Stomach (tissue), 9 donors: Measurements from ENCODE around the gene ARHGAP35. TPM values are rescaled to one million over a fixed set of nuclear protein-coding genes. Genes with fewer than 3 reads are reported as not detected.
"Not testable (repeated sequence)": the region's sequence is repeated elsewhere in the genome, so short reads cannot be mapped to it uniquely, and the experiment has no call there.

Experiments used
- DNase-seq, 2 donors: peaks; one replicate each; pipeline versions ENCODE4 v3.0.0 to v3.0.0-alpha.2; 2013 to 2019
- H3K27ac ChIP-seq, 5 donors: fragments of 200-600 bp in 4 of 5; sonication (generic) in 4 of 5; one replicate each; pipeline ENCODE4 v1.5.1; 2013 to 2019; ENCODE audit warnings: mild to moderate bottlenecking in 1 of 5, moderate library complexity in 1 of 5
- H3K27me3 ChIP-seq, 3 donors: fragments of 200-600 bp; sonication (generic); one replicate each; pipeline ENCODE4 v1.5.1; 2017 to 2019; ENCODE audit warnings: mixed run types in 1 of 3
- H3K36me3 ChIP-seq, 4 donors: fragments of 200-600 bp; sonication (generic); 1 replicate in 3 of 4; 2 replicates in 1 of 4; pipeline ENCODE4 v1.5.1; 2016 to 2019
- H3K4me1 ChIP-seq, 4 donors: fragments of 200-600 bp; sonication (generic); one replicate each; pipeline ENCODE4 v1.5.1; 2016 to 2019
- H3K4me3 ChIP-seq, 4 donors: fragments of 200-600 bp; sonication (generic) in 3 of 4; one replicate each; pipeline ENCODE4 v1.5.1; 2016 to 2019; ENCODE audit warnings: mild to moderate bottlenecking in 1 of 4
- H3K9me3 ChIP-seq, 4 donors: fragments of 200-600 bp; sonication (generic); one replicate each; pipeline ENCODE4 v1.5.1; 2016 to 2019
- CTCF ChIP-seq, 7 experiments: fragments of 450-650 bp in 4 of 7; fragments of 200-600 bp in 3 of 7; sonication (generic) in 3 of 7; IDR thresholded peaks; one replicate each; pipeline ENCODE4 v1.5.1; 2016 to 2019; ENCODE audit warnings: antibody characterized with exemption in 7 of 7, control low read depth in 2 of 7, mild to moderate bottlenecking in 1 of 7
- EP300 ChIP-seq: sonication (generic); formaldehyde crosslinking; IDR thresholded peaks from one replicate; pipeline ENCODE4 v1.6.1; 2017; ENCODE audit warnings: antibody characterized with exemption
- POLR2A ChIP-seq, 4 donors: fragments of 450-650 bp; IDR thresholded peaks; one replicate each; pipeline ENCODE4 v1.6.1; 2016; ENCODE audit warnings: antibody characterized with exemption in 4 of 4, control low read depth in 2 of 4, mild to moderate bottlenecking in 1 of 4, moderate library complexity in 1 of 4
- POLR2AphosphoS5 ChIP-seq, 3 donors: sonication (generic); formaldehyde crosslinking; IDR thresholded peaks; one replicate each; pipeline ENCODE4 v1.6.1; 2016; ENCODE audit warnings: antibody characterized with exemption in 3 of 3
- WGBS, 5 donors: extraction: QIAGEN DNeasy Blood & Tissue Kit in 3 of 5; methylation state at CpG; one replicate each; pipeline versions ENCODE4 v1.1.5 to v1.1.7; 2013 to 2018; 5-methylcytosine and 5-hydroxymethylcytosine counted together
- intact Hi-C: fragments of 100-400 bp; cut with DNase I; formaldehyde crosslinking; loops from one replicate; pipeline ENCODE4 v1.15.1; 2023; ENCODE audit warnings: low total_unique reads
- polyA plus RNA-seq, 3 donors: library from polyadenylated mRNA; stranded (reverse); fragments of 200-250 nt; gene quantifications; one replicate each; pipeline ENCODE4 v1.2.3, GENCODE V29; 2013
- total RNA-seq, 5 donors: library from RNA; depleted of rRNA; stranded (reverse); fragments of >200 nt; gene quantifications; one replicate each; pipeline versions ENCODE4 v1.1.0 to v1.2.3, GENCODE V29; 2014 to 2016
- donor health status: healthy with polysubstance abuse.
- donor health status: Bipolar disorder and iron deficiency.
- donor health status: healthy.

ARHGAP35 gene
- total and polyA plus RNA-seq, 8 donors, result 5.6 to 200 (median 19.7) TPM

GRCh38 chr19:46878613-46879375 is 18.0 kb downstream of the ARHGAP35 start:
- TF ChIP-seq CTCF (IDR thresholded peaks at IDR 0.05), result no peak
- no peak for TF ChIP-seq POLR2AphosphoS5 (IDR thresholded peaks at IDR 0.05)
- TF ChIP-seq EP300, result no peak
- TF ChIP-seq POLR2A (IDR thresholded peaks at IDR 0.05), result no peak
- DNase-seq, result no peak
- Histone ChIP-seq H3K4me3 (no peak overlapping the region), H3K36me3 (no peaks in the 10 kb centered on the region), H3K9me3 (no peaks in the 10 kb centered on the region), H3K27me3 (no peaks in the 10 kb centered on the region), H3K4me1 (peaks cover 0 to 29% (median 3%) of the 10 kb centered on the region in 4 donors), H3K27ac (no peak overlapping the region)
- 68 to 84% (median 81%) methylated on average over 9 of the region's 9 CpGs for WGBS, 5 donors
- intact Hi-C loops, result no loop called here

GRCh38 chr19:46880431-46880830 is 19.6 kb downstream of the ARHGAP35 start:
- no peaks in the 10 kb centered on the region for H3K27me3 ChIP-seq
- TF ChIP-seq POLR2AphosphoS5 (IDR thresholded peaks at IDR 0.05), result no peak
- no peak for TF ChIP-seq POLR2A (IDR thresholded peaks at IDR 0.05)
- no peak for TF ChIP-seq EP300
- TF ChIP-seq CTCF (IDR thresholded peaks at IDR 0.05), result no peak
- H3K36me3 ChIP-seq, result no peaks in the 10 kb centered on the region
- H3K4me3 ChIP-seq, result no peak overlapping the region
- no peak overlapping the region for H3K27ac ChIP-seq
- intact Hi-C loops, result no loop called here
- 86 to 100% (median 96%) methylated on average over 1 of the region's 1 CpG for WGBS, 5 donors
- no peaks in the 10 kb centered on the region for H3K9me3 ChIP-seq
- DNase-seq, result no peak
- H3K4me1 ChIP-seq, result peaks cover 0 to 36% (median 1%) of the 10 kb centered on the region in 4 donors

GRCh38 chr19:46881092-46881491 is 20.3 kb downstream of the ARHGAP35 start:
- Histone ChIP-seq H3K9me3 (no peaks in the 10 kb centered on the region), H3K27me3 (no peaks in the 10 kb centered on the region), H3K4me1 (peaks cover 0 to 40% (median 2%) of the 10 kb centered on the region in 4 donors), H3K4me3 (no peak overlapping the region), H3K27ac (no peak overlapping the region), H3K36me3 (no peaks in the 10 kb centered on the region)
- no peak for DNase-seq
- intact Hi-C loops, result no loop called here
- 95 to 98% (median 97%) methylated on average over 4 of the region's 4 CpGs for WGBS, 5 donors
- TF ChIP-seq CTCF (IDR thresholded peaks at IDR 0.05), result no peak
- no peak for TF ChIP-seq POLR2AphosphoS5 (IDR thresholded peaks at IDR 0.05)
- TF ChIP-seq EP300, result no peak
- no peak for TF ChIP-seq POLR2A (IDR thresholded peaks at IDR 0.05)

- WGBS, 5 donors, result 92 to 98% (median 96%) methylated on average over 4 of the region's 4 CpGs
- DNase-seq, result no peak
- intact Hi-C loops, result no loop called here
- Histone ChIP-seq H3K27me3 (no peaks in the 10 kb centered on the region), H3K27ac (no peak overlapping the region), H3K4me1 (peaks cover 0 to 40% (median 2%) of the 10 kb centered on the region in 4 donors), H3K4me3 (no peak overlapping the region), H3K36me3 (no peaks in the 10 kb centered on the region), H3K9me3 (no peaks in the 10 kb centered on the region)
- TF ChIP-seq EP300 (no peak), POLR2AphosphoS5 (IDR thresholded peaks at IDR 0.05) (no peak)
These were observed 21.2 kb downstream of the ARHGAP35 start for GRCh38 chr19:46882034-46882433.

- H3K27ac ChIP-seq, H3K36me3 ChIP-seq, DNase-seq, intact Hi-C loops, H3K9me3 ChIP-seq, H3K4me3 ChIP-seq, H3K27me3 ChIP-seq: not testable (repeated sequence)
- peaks cover 0 to 40% (median 2%) of the 10 kb centered on the region in 4 donors for H3K4me1 ChIP-seq
- 78 to 87% (median 84%) methylated on average over 4 of the region's 4 CpGs for WGBS, 5 donors
These were observed 22.0 kb downstream of the ARHGAP35 start for GRCh38 chr19:46882751-46883150.
